Adrenal gland (tissue), 5 donors: ENCODE measurements around the gene ADAM20.

Source experiments
- POLR2A ChIP-seq, 2 donors: fragments of 450-650 bp; IDR thresholded peaks; one replicate each; pipeline ENCODE4 v1.6.1; 2017; ENCODE audit warnings: antibody characterized with exemption in 2 of 2, mild to moderate bottlenecking in 2 of 2, moderate library complexity in 1 of 2
- TF ChIP-seq, protein P1 (sequence below), 6 experiments: fragments of 450-650 bp in 4 of 6; fragments of 200-600 bp in 2 of 6; sonication (generic) in 1 of 6; IDR thresholded peaks; 1 replicate in 5 of 6; 2 replicates in 1 of 6; pipeline versions ENCODE4 v1.5.1 to v1.8.0; 2016 to 2021; ENCODE audit warnings: antibody characterized with exemption in 6 of 6, mild to moderate bottlenecking in 2 of 6, moderate library complexity in 1 of 6
- donor health status: DM: no; HTN: no; CAD: no.

DNA sequence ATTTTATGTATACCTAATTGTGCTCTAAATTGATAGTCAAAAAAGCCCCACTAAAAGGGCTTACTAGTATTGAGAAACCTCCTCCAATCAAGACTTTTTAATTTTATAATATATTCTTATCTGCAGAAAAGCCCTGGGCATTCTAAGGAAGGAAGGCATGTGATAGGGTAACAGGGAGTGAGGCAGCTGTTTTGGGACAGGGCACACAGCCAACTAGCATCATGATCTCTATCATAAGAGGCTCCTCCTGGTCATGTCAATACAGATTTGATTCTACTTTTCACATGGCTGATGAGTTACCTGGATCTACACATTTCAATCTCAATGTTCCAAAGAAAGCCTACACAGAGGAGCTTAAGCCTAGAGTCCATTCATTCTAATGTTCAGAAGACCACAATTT lies 9.1 kb downstream of the ADAM20 start:
- TF ChIP-seq, protein P1, sequence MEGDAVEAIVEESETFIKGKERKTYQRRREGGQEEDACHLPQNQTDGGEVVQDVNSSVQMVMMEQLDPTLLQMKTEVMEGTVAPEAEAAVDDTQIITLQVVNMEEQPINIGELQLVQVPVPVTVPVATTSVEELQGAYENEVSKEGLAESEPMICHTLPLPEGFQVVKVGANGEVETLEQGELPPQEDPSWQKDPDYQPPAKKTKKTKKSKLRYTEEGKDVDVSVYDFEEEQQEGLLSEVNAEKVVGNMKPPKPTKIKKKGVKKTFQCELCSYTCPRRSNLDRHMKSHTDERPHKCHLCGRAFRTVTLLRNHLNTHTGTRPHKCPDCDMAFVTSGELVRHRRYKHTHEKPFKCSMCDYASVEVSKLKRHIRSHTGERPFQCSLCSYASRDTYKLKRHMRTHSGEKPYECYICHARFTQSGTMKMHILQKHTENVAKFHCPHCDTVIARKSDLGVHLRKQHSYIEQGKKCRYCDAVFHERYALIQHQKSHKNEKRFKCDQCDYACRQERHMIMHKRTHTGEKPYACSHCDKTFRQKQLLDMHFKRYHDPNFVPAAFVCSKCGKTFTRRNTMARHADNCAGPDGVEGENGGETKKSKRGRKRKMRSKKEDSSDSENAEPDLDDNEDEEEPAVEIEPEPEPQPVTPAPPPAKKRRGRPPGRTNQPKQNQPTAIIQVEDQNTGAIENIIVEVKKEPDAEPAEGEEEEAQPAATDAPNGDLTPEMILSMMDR (IDR thresholded peaks at IDR 0.05): no peak
- no peak for TF ChIP-seq POLR2A (IDR thresholded peaks at IDR 0.05)
